Heart left ventricle (tissue), 16 donors: ENCODE data around the gene THSD4. TPM values are rescaled to one million over a fixed set of nuclear protein-coding genes. Genes with fewer than 3 reads are reported as not detected.

Experiments used
- ATAC-seq, 4 donors: fragments of 200-7000 bp; cut with Tn5 transposase; one replicate each; pipeline ENCODE4 v1.9.1; 2020 to 2022; ENCODE audit warnings: moderate library complexity in 4 of 4, mild to moderate bottlenecking in 3 of 4, moderate number of reproducible peaks in 1 of 4
- DNase-seq, 5 donors: peaks; one replicate each; pipeline ENCODE4 v3.0.0-alpha.2; 2020
- H3K27ac ChIP-seq, 12 donors: fragments of 200-600 bp; sonication (generic) in 4 of 12; one replicate each; pipeline versions ENCODE4 v1.5.0 to v1.8.0; 2016 to 2022; ENCODE audit warnings: mild to moderate bottlenecking in 2 of 12
- H3K27me3 ChIP-seq, 9 donors: fragments of 200-600 bp; sonication (generic) in 2 of 9; one replicate each; pipeline versions ENCODE4 v1.5.1 to v1.8.0; 2016 to 2022; ENCODE audit warnings: mild to moderate bottlenecking in 3 of 9
- H3K36me3 ChIP-seq, 9 donors: fragments of 200-600 bp; sonication (generic) in 2 of 9; one replicate each; pipeline versions ENCODE4 v1.5.0 to v1.8.0; 2018 to 2022; ENCODE audit warnings: mild to moderate bottlenecking in 2 of 9
- H3K4me1 ChIP-seq, 12 donors: fragments of 200-600 bp; sonication (generic) in 4 of 12; one replicate each; pipeline versions ENCODE4 v1.5.0 to v1.8.0; 2016 to 2022; ENCODE audit warnings: mild to moderate bottlenecking in 3 of 12
- H3K4me3 ChIP-seq, 12 donors: fragments of 200-600 bp; sonication (generic) in 4 of 12; one replicate each; pipeline versions ENCODE4 v1.5.0 to v1.8.0; 2017 to 2022; ENCODE audit warnings: mild to moderate bottlenecking in 9 of 12, moderate library complexity in 4 of 12
- H3K9me3 ChIP-seq, 12 donors: fragments of 200-600 bp; sonication (generic) in 4 of 12; one replicate each; pipeline versions ENCODE4 v1.5.0 to v1.8.0; 2016 to 2022; ENCODE audit warnings: mild to moderate bottlenecking in 1 of 12
- CTCF ChIP-seq, 12 donors: fragments of 200-600 bp; sonication (generic) in 4 of 12; IDR thresholded peaks; one replicate each; pipeline versions ENCODE4 v1.5.0 to v1.8.0; 2018 to 2022; ENCODE audit warnings: antibody characterized with exemption in 12 of 12, mild to moderate bottlenecking in 5 of 12
- POLR2A ChIP-seq, 2 donors: fragments of 450-650 bp; IDR thresholded peaks; one replicate each; pipeline ENCODE4 v1.6.1; 2017; ENCODE audit warnings: antibody characterized with exemption in 2 of 2, mild to moderate bottlenecking in 2 of 2, moderate library complexity in 2 of 2
- WGBS, 4 donors: extraction: QIAGEN DNeasy Blood & Tissue Kit in 2 of 4; methylation state at CpG; one replicate each; pipeline versions ENCODE4 v1.1.5 to v1.1.7; 2013 to 2018; 5-methylcytosine and 5-hydroxymethylcytosine counted together
- intact Hi-C, 10 donors: fragments of 100-400 bp; cut with DNase I; formaldehyde crosslinking; loops; one replicate each; pipeline versions ENCODE4 v1.11.1 to v1.14.2; 2022
- polyA plus RNA-seq, 2 donors: library from polyadenylated mRNA; stranded (reverse); fragments of 200-250 nt; gene quantifications; one replicate each; pipeline ENCODE4 v1.2.3, GENCODE V29; 2013
- total RNA-seq, 9 donors: library from RNA; depleted of rRNA in 2 of 9; stranded (reverse); fragments of >200 nt in 2 of 9; fragmentation: NEBNext Ultra II Directional in 3 of 9; extraction: Animal tissue kit (Norgen Biotek cat#: 25700) in 3 of 9; gene quantifications; one replicate each; pipeline versions ENCODE4 v1.1.0 to v1.2.4, GENCODE V29; 2016 to 2023
- donor health status: ischemic (EF 13 %, LVEDD 7.1; RV severe dilation, severe dysfunction).
- donor health status: healthy with polysubstance abuse.
- donor health status: DM: no; HTN: yes; CAD: no.
- donor health status: DM: no; HTN: no; CAD: no.
- donor health status: ischemic (EF 25% LVEDD 6.9; RV normal size, moderate dysfunction).
- donor health status: ischemic (EF 25% LVEDD 5.7; RV mildly dilated, moderate dysfunction).
- donor health status: healthy.
- donor health status: DM: yes; HTN: yes; CAD: no.
- donor health status: ischemic (EF 35%, LVEDD 5.7; RV mildly dilated, moderate dysfunction).
- donor health status: nonischemic (EF 11% LVEDD 7.7; RV severe dilation, severe dysfunction).
- donor health status: DM: yes; HTN: yes; CAD: no.
- donor health status: PGD.
- donor health status: ischemic (EF 29% LVEDD 5.4; RV normal size, mild dysfunction).
- donor health status: nonischemic (EF 23%, LVEDD 6.1; RV moderate dilation, normal function).

Gene THSD4
- total and polyA plus RNA-seq, 11 donors: 32.6 to 206 (median 93.2) TPM

GRCh38 chr15:71813723-71814470 is 698.6 kb downstream of the THSD4 start:
- H3K4me3 ChIP-seq: no peak overlapping the region
- WGBS, 4 donors: 74 to 89% (median 85%) methylated on average over 5 to 9 of the region's 9 CpGs
- ATAC-seq: no peak

GRCh38 chr15:71815301-71815700 is 700.0 kb downstream of the THSD4 start:
- H3K4me3 ChIP-seq: no peak overlapping the region
- DNase-seq (no peak), ATAC-seq (no peak)
- 88 to 94% (median 89%) methylated on average over 3 of the region's 3 CpGs for WGBS, 4 donors
- intact Hi-C loops: no loop called here
- no peak for TF ChIP-seq CTCF (IDR thresholded peaks at IDR 0.05)
- TF ChIP-seq POLR2A (IDR thresholded peaks at IDR 0.05): no peak
- H3K9me3 ChIP-seq: peaks cover 0 to 18% (median 6%) of the 10 kb centered on the region in 12 donors
- H3K27me3 ChIP-seq: no peaks in the 10 kb centered on the region
- H3K27ac ChIP-seq: no peak overlapping the region
- H3K36me3 ChIP-seq: no peaks in the 10 kb centered on the region
- H3K4me1 ChIP-seq: peaks cover 0 to 10% (median 0%) of the 10 kb centered on the region in 12 donors

More at GRCh38 chr15:71813723-71814470, 698.6 kb downstream of the THSD4 start:
- no peak for DNase-seq
- intact Hi-C loops: no loop called here
- Histone ChIP-seq H3K27me3 (no peaks in the 10 kb centered on the region), H3K36me3 (no peaks in the 10 kb centered on the region), H3K9me3 (peaks cover 0 to 5% (median 0%) of the 10 kb centered on the region in 12 donors), H3K4me1 (peaks cover 0 to 10% (median 0%) of the 10 kb centered on the region in 12 donors), H3K27ac (no peak overlapping the region)
- no peak for TF ChIP-seq CTCF (IDR thresholded peaks at IDR 0.05)
- TF ChIP-seq POLR2A (IDR thresholded peaks at IDR 0.05): no peak

GRCh38 chr15:71817351-71817750 is 702.1 kb downstream of the THSD4 start:
- Histone ChIP-seq H3K4me3 (no peak overlapping the region), H3K4me1 (peaks cover 0 to 10% (median 0%) of the 10 kb centered on the region in 12 donors), H3K9me3 (peaks cover 0 to 38% (median 19%) of the 10 kb centered on the region in 12 donors), H3K27me3 (no peaks in the 10 kb centered on the region), H3K36me3 (peaks cover 0 to 5% (median 3%) of the 10 kb centered on the region in 9 donors), H3K27ac (no peak overlapping the region)
- intact Hi-C loops: no loop called here
- TF ChIP-seq POLR2A (IDR thresholded peaks at IDR 0.05): no peak
- WGBS, 4 donors: 94 to 99% (median 95%) methylated on average over 13 of the region's 13 CpGs
- ATAC-seq (no peak), DNase-seq (no peak)

GRCh38 chr15:71820127-71820526 is 704.9 kb downstream of the THSD4 start:
- intact Hi-C loops: no loop called here
- no peaks in the 10 kb centered on the region for H3K27me3 ChIP-seq
- no peaks in the 10 kb centered on the region for H3K4me1 ChIP-seq
- TF ChIP-seq CTCF (IDR thresholded peaks at IDR 0.05): no peak
- no peak for TF ChIP-seq POLR2A (IDR thresholded peaks at IDR 0.05)
- no peak overlapping the region for H3K27ac ChIP-seq
- ATAC-seq: no peak
- 93 to 100% (median 97%) methylated on average over 1 of the region's 1 CpG for WGBS, 4 donors
- DNase-seq: no peak
- no peak overlapping the region for H3K4me3 ChIP-seq
- H3K9me3 ChIP-seq: peaks cover 0 to 51% (median 29%) of the 10 kb centered on the region in 12 donors
- peaks cover 0 to 29% (median 19%) of the 10 kb centered on the region in 9 donors for H3K36me3 ChIP-seq
